GM20431 (cell line): ENCODE measurements around the gene INMT.

Source experiments
- in situ Hi-C: fragments of 300-500 bp; cut with MseI, MboI; formaldehyde crosslinking; loops from one replicate; pipeline ENCODE4 v1.15.0; 2020; ENCODE audit warnings: low sequenced_read_pairs; ENCODE audit not compliant: unreplicated experiment

The INMT gene

DNA sequence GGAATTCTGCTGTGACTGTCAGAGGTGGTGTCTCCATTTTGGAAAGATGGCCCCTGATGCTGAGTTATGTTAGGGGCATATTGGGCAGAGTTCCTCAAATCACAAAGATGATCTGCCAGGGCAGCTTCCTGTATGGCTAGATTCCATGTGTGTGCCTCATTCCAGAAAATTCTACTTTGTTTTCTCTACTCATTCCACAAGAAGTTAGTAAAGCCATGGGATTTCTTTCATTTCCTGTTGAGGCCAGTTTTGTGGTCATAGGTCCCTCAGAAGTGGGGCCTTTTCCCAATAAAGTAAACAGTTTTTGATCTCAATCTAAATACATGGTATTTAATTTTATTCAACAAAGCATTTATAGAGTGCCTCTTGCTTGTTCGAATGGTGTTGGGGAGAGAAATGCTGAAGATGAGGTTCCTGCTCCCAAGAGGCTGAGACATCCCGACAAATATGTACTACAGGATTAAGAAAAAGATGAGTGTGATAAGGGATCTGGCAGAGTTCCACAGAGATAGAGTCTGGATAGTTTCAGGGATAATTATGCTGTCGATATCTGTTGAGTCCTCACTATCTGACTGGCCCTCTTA is 52.2 kb downstream of the INMT start:
- in situ Hi-C loops: loop anchor here (10.0 kb wide), 2 partner anchors 171 to 311 kb away; no protein-coding TSS in a partner anchor

DNA sequence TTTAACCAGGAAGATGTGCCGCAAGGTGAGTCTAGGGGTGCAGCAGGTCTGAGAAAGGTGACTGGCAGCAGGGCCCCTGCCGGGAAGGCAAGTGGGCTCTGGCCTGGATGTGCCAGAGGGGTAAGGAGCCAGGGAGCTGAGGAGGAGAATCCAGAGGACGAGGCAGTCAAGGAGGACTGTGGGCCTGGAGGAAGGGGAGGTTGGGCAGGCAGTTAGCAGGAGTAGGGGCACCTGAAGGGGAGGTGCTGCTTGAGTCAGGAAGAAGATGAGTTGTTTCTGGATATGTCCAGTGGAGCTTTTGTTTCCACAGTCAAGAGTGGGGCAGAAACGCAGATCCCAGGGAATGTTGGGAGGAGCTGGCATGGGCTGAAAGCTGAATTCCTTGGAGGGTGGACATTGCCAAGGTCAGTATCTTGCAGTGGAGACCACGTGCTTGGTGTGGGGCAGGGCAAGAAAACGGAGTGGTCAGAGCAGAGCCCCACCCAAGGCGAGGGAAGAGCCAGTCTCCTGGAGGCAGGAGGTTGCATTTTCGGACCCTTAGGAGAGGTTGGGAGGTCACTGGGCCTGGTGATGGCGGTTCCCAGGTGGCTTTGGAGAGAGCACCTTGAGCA is 53.3 kb downstream of the INMT start:
- in situ Hi-C loops: loop anchor here (10.0 kb wide), 2 partner anchors 170 to 310 kb away; no protein-coding TSS in a partner anchor

DNA sequence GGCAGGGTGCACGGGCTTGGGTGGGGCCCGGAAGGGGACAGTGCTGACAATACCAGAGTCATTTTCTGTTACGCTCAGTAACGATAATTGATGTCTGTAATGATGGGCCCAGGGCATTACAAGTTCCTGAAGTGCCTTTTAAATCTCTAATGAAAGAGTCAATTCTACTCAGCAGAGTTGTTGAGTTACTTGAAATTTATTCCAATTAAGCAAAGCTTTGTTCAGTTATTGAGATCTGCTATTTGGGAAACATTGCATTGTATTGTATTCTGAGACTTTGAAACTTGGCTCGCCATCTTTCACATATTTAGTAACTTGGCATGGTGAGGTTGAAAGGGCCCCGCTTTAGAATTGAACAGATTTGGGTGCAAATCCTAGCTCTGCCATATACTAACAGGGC is 54.0 kb downstream of the INMT start:
- in situ Hi-C loops: loop anchor here (10.0 kb wide), 2 partner anchors 169 to 309 kb away; no protein-coding TSS in a partner anchor
